Ovary (tissue), 10 donors: ENCODE measurements around the gene TRAPPC14. TPM values are rescaled to one million over a fixed set of nuclear protein-coding genes. Genes with fewer than 3 reads are reported as not detected.
"Not testable (repeated sequence)": the region's sequence is repeated elsewhere in the genome, so short reads cannot be mapped to it uniquely, and the experiment has no call there.

Source experiments
- DNase-seq, 5 donors: peaks; one replicate each; pipeline ENCODE4 v3.0.0-alpha.2; 2019 to 2020
- H3K27ac ChIP-seq, 2 donors: fragments of 200-600 bp; one replicate each; pipeline versions ENCODE4 v1.5.1 to v1.8.0; 2019 to 2022
- H3K27me3 ChIP-seq: fragments of 200-600 bp; one replicate; pipeline ENCODE4 v1.8.0; 2022
- H3K36me3 ChIP-seq: fragments of 200-600 bp; sonication (generic); one replicate; pipeline ENCODE4 v1.5.1; 2019
- H3K4me1 ChIP-seq: one replicate; pipeline ENCODE4 v1.8.1; 2013; ENCODE audit warnings: mild to moderate bottlenecking, moderate library complexity; ENCODE audit not compliant: insufficient read depth
- H3K4me3 ChIP-seq: fragments of 200-600 bp; sonication (generic); one replicate; pipeline ENCODE4 v1.5.1; 2017
- H3K9me3 ChIP-seq, 2 donors: fragments of 200-600 bp in 1 of 2; sonication (generic) in 1 of 2; one replicate each; pipeline versions ENCODE4 v1.5.1 to v1.8.1; 2013 to 2019; ENCODE audit warnings: mild to moderate bottlenecking in 1 of 2, moderate library complexity in 1 of 2
- EP300 ChIP-seq: sonication (generic); formaldehyde crosslinking; IDR thresholded peaks from one replicate; pipeline ENCODE4 v1.6.1; 2017; ENCODE audit warnings: antibody characterized with exemption
- POLR2A ChIP-seq: fragments of 450-650 bp; IDR thresholded peaks from one replicate; pipeline ENCODE4 v1.6.1; 2017; ENCODE audit warnings: antibody characterized with exemption, mild to moderate bottlenecking, moderate library complexity
- WGBS, 3 donors: extraction: QIAGEN DNeasy Blood & Tissue Kit in 1 of 3; methylation state at CpG; one replicate each; pipeline versions ENCODE4 v1.1.5 to v1.1.7; 2013 to 2017; 5-methylcytosine and 5-hydroxymethylcytosine counted together
- intact Hi-C, 4 donors: fragments of 100-400 bp; cut with DNase I; formaldehyde crosslinking; loops; one replicate each; pipeline versions ENCODE4 v1.11.0 to v1.15.1; 2022 to 2023
- long read RNA-seq, 3 donors: library from polyadenylated mRNA in 2 of 3; unstranded in 2 of 3; transcript quantifications; one replicate each; pipeline ENCODE4 v2.0.0 and lab custom pipeline, GENCODE V29; 2021 to 2026
- polyA plus RNA-seq, 2 donors: library from polyadenylated mRNA; stranded (reverse); fragments of 200-250 nt in 1 of 2; fragments of 350-450 nt in 1 of 2; fragmentation: Illumina TruSeq in 1 of 2; extraction: RNeasy Lipid Tissue Mini Kit (QIAGEN cat#74804) in 1 of 2; gene quantifications; one replicate each; pipeline ENCODE4 v1.2.3, GENCODE V29; 2013 to 2014
- total RNA-seq, 7 donors: library from RNA; depleted of rRNA in 2 of 7; stranded (reverse); fragments of >200 nt in 2 of 7; fragmentation: NEBNext Ultra II Directional in 3 of 7; extraction: Animal tissue kit (Norgen Biotek cat#: 25700) in 3 of 7; gene quantifications; one replicate each; pipeline versions ENCODE4 v1.1.0 to v1.2.4, GENCODE V29; 2016 to 2023
- TF ChIP-seq, protein P1 (sequence below), 3 donors: fragments of 450-650 bp in 2 of 3; fragments of 200-600 bp in 1 of 3; IDR thresholded peaks; one replicate each; pipeline versions ENCODE4 v1.5.1 to v1.8.0; 2016 to 2022; ENCODE audit warnings: antibody characterized with exemption in 3 of 3, mild to moderate bottlenecking in 1 of 3
- donor health status: DM: no; HTN: no; CAD: no; lungs with moderate emphysema.
- donor health status: DM: no; HTN: no; CAD: no.
- donor health status: Bipolar disorder and iron deficiency.
- donor health status: DM: yes; HTN: yes; CAD: no.
- donor health status: DM: no; HTN: no; CAD: no.
- donor health status: DM: yes; HTN: yes; CAD: no.

The TRAPPC14 gene, protein sequence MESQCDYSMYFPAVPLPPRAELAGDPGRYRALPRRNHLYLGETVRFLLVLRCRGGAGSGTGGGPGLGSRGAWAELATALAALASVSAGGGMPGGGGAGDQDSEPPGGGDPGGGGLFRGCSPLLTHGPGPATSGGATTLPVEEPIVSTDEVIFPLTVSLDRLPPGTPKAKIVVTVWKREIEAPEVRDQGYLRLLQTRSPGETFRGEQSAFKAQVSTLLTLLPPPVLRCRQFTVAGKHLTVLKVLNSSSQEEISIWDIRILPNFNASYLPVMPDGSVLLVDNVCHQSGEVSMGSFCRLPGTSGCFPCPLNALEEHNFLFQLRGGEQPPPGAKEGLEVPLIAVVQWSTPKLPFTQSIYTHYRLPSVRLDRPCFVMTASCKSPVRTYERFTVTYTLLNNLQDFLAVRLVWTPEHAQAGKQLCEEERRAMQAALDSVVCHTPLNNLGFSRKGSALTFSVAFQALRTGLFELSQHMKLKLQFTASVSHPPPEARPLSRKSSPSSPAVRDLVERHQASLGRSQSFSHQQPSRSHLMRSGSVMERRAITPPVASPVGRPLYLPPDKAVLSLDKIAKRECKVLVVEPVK
- total RNA-seq (10 to 100 TPM in 5 of 7 donors, 1 to 10 TPM in 2; 6.2 to 27.2 (median 14.8) TPM), polyA plus RNA-seq (1 to 10 TPM; 2.8 to 9.1 TPM)
- long read RNA-seq, donor 1, partial matches to known transcripts = 11 of 19 reads
- long read RNA-seq, donor 1, other reads (novel, unspliced or antisense) = 6 of 19 reads
- long read RNA-seq, donor 2, partial matches to known transcripts = 0 of 5 reads
- long read RNA-seq, donor 2, other reads (novel, unspliced or antisense) = 0 of 5 reads
- long read RNA-seq, donor 3, transcript C7orf43-201 (11 exons, 2,520 nt) = major isoform, 5 of 21 reads
- long read RNA-seq, donor 3, partial matches to known transcripts = 3 of 21 reads
- long read RNA-seq, donor 3, other reads (novel, unspliced or antisense) = 11 of 21 reads

GRCh38 chr7:100158229-100159098 lies at the start of gene TRAPPC14:
TSS of gene TRAPPC14 (minus strand) at chr7:100158723. CDS start at chr7:100158499, 224 bp downstream.
- intact Hi-C loops = no loop called here
- Histone ChIP-seq H3K4me3 (peak within 1 kb of the TSS; percentile 85), H3K27me3 (no peaks in the 10 kb centered on the region), H3K4me1 (peaks cover 3% of the 10 kb centered on the region), H3K36me3 (no peaks in the 10 kb centered on the region), H3K27ac (peak within 1 kb of the TSS; percentile 2 to 75), H3K9me3 (no peaks in the 10 kb centered on the region)
- TF ChIP-seq EP300 (no peak), POLR2A (peak; percentile 31)
- peak; percentile 95 to 99 (median 97) for DNase-seq
- 1 to 2% (median 1%) methylated on average over 69 to 87 of the region's 87 CpGs for WGBS, 3 donors

DNA sequence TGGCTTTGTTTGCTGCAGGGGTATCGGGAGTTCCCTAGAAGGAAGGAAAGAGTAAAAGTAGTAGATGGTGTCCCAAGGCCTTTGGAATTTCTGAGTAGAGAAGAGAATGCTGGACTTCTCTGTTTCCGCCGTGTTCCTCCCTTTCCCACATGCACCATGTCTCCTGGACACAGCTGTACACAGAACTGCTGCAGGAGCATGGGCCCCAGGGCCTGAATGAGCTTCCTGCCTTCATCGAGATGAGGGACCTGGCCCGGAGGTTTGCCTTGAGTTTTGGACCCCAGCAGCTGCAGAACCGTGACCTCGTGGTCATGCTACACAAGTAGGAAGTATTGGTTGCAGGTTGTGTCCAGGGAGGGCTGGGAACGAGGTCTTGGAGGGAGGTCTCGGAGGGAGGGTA lies 45.9 kb upstream of the TRAPPC14 start:
- Histone ChIP-seq H3K4me1 (no peaks in the 10 kb centered on the region), H3K9me3 (no peaks in the 10 kb centered on the region), H3K4me3 (no peak overlapping the region), H3K27me3 (no peaks in the 10 kb centered on the region), H3K27ac (no peak overlapping the region), H3K36me3 (no peaks in the 10 kb centered on the region)
- TF ChIP-seq, protein P1, sequence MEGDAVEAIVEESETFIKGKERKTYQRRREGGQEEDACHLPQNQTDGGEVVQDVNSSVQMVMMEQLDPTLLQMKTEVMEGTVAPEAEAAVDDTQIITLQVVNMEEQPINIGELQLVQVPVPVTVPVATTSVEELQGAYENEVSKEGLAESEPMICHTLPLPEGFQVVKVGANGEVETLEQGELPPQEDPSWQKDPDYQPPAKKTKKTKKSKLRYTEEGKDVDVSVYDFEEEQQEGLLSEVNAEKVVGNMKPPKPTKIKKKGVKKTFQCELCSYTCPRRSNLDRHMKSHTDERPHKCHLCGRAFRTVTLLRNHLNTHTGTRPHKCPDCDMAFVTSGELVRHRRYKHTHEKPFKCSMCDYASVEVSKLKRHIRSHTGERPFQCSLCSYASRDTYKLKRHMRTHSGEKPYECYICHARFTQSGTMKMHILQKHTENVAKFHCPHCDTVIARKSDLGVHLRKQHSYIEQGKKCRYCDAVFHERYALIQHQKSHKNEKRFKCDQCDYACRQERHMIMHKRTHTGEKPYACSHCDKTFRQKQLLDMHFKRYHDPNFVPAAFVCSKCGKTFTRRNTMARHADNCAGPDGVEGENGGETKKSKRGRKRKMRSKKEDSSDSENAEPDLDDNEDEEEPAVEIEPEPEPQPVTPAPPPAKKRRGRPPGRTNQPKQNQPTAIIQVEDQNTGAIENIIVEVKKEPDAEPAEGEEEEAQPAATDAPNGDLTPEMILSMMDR (IDR thresholded peaks at IDR 0.05) = no peak
- no peak for TF ChIP-seq EP300
- no peak for TF ChIP-seq POLR2A
- no peak for DNase-seq
- intact Hi-C loops = no loop called here
- WGBS, 3 donors = 77 to 87% (median 78%) methylated on average over 9 of the region's 9 CpGs

- 81 to 83% (median 83%) methylated on average over 11 of the region's 11 CpGs for WGBS, 3 donors
- intact Hi-C loops = no loop called here
- TF ChIP-seq, protein P1 (IDR thresholded peaks at IDR 0.05) = no peak
- TF ChIP-seq EP300 = no peak
- no peak for TF ChIP-seq POLR2A
Measured at GRCh38 chr7:100200693-100201092, 42.2 kb upstream of the TRAPPC14 start.

GRCh38 chr7:100198266-100198665 lies 39.7 kb upstream of the TRAPPC14 start:
- H3K36me3 ChIP-seq = no peaks in the 10 kb centered on the region
- intact Hi-C loops = no loop called here

More at GRCh38 chr7:100200693-100201092, 42.2 kb upstream of the TRAPPC14 start:
- Histone ChIP-seq H3K27me3 (no peaks in the 10 kb centered on the region), H3K9me3 (no peaks in the 10 kb centered on the region), H3K4me3 (no peak overlapping the region), H3K27ac (no peak overlapping the region), H3K36me3 (no peaks in the 10 kb centered on the region), H3K4me1 (no peaks in the 10 kb centered on the region)
- no peak for DNase-seq

DNA sequence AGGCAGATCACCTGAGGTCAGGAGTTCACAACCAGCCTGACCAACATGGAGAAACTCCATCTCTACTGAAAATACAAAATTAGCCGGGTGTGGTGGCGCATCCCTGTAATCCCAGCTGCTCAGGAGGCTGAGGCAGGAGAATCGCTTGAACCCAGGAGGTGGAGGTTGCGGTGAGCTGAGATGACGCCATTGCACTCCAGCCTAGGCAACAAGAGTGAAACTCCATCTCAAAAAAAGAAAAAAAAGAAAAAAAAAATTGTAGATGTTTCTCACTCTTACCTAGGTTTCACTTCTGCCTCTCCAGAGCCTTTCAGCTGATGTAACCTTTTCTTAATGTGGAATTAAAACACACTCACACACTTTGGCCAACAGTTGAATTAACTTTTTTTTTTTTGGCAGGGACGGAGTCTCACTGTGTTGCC lies 37.4 kb upstream of the TRAPPC14 start:
- H3K9me3 ChIP-seq, H3K4me1 ChIP-seq, DNase-seq, H3K27ac ChIP-seq, intact Hi-C loops, H3K27me3 ChIP-seq, H3K4me3 ChIP-seq, H3K36me3 ChIP-seq: not testable (repeated sequence)
- WGBS, 3 donors = 95 to 98% (median 97%) methylated on average over 6 of the region's 6 CpGs

More at GRCh38 chr7:100198266-100198665, 39.7 kb upstream of the TRAPPC14 start:
- Histone ChIP-seq H3K27me3 (no peaks in the 10 kb centered on the region), H3K27ac (no peak overlapping the region), H3K9me3 (no peaks in the 10 kb centered on the region), H3K4me1 (no peaks in the 10 kb centered on the region), H3K4me3 (no peak overlapping the region)
- TF ChIP-seq EP300 = no peak
- TF ChIP-seq, protein P1 (IDR thresholded peaks at IDR 0.05) = no peak
- TF ChIP-seq POLR2A = no peak
- no peak for DNase-seq
- WGBS, 3 donors = 93 to 95% (median 94%) methylated on average over 10 of the region's 10 CpGs
